ENCODE data around the gene PTPRJ.

The PTPRJ gene

DNA sequence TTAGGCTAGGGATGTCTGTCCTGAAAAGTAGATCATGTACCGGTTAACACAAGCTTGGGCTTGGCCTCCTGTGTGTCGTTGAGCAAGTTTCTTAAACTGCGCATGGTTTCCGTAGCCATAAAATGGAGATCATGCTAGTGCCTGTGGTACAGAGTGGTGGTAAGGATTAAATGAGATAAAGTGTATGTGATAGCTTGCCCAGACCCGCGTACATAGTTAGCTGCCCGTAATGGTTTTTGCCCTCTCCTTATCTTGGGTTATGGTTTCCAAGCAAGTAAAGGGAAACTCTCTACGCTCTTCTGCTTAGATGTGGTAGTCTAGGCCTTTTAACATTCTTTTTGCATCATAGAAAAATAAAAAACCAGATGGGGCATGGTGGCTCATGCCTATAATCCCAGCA lies 11.0 kb upstream of the PTPRJ start:
- DNase-seq (ENCODE audit: low read depth) = no peak

DNA sequence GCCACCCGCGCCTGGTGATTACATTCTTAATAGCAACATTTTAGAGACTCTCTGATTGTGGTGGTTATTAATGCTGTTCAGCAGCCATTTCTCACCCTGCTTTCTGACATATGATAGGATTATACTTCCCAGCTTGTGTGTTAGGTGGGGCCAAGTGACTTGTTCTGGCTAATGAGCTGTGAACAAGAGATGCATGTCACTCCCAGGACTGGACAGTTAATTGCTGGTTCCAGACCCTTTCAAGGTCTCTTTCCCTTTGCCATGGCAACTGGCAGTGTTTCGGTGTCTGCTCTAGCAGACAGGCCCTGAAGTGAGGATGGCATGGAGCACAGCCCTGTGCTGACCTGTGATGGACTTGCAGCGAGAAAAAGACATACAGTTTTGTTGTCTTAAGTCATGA lies 8.9 kb upstream of the PTPRJ start:
- no peak for DNase-seq (ENCODE audit: low read depth)

DNA sequence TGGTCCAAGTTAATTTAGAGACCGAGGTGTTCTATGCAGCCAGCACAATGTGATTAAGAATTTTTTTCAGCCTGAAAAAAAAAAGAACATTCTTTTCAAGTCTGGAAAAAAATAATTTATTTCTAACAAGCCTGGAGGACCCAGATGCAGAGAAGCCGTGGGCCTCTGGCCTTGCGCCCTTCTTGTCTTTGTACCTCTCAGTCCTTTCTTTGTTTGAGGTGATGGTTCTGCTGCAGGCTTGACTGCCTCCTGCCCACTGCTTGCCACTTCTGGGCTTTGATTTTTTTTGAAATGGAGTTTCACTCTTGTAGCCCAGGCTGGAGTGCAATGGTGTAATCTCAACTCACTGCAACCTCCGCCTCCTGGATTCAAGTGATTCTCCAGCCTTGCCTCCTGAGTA lies 7.2 kb upstream of the PTPRJ start:
- no peak for DNase-seq (ENCODE audit: low read depth)

DNA sequence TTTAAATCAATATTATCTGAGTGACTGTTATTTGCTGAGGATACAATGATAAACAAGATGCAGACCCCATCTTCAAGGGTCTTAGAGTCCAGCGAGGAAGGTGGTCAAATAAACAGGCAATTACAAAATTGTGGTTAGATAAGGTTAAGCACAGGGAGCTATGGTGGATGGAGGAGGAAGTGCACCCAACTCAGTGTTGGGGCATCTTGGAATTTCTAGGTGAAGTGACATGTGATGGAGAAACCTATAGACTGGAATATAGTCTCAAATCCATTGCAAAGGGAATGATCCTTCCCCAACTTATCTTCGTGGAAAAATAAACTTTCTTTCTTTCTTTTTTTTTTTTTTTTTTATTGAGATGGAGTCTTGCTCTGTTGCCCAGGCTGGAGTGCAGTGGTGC lies 3.4 kb upstream of the PTPRJ start:
- DNase-seq (ENCODE audit: low read depth) = no peak

DNA sequence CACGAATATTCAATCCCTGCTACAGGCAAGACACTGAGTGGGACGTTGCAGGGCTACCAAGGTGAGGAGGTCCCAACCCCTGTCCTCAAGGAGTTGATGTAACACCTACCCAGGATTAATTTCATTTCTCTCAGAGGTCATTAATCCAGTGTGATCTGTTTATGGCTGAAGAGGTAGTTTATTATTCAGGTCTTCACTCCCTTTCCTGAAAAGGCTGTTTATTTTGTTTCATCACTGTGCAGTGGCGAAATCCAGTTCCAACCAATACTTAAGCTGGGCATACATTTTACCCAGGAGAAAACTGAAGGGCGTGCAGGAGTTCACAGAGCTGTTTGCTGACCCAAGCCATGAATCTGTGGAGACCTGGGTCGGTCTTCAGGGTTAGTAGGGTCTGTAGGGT lies 2.7 kb upstream of the PTPRJ start:
- DNase-seq (ENCODE audit: low read depth) = no peak

DNA sequence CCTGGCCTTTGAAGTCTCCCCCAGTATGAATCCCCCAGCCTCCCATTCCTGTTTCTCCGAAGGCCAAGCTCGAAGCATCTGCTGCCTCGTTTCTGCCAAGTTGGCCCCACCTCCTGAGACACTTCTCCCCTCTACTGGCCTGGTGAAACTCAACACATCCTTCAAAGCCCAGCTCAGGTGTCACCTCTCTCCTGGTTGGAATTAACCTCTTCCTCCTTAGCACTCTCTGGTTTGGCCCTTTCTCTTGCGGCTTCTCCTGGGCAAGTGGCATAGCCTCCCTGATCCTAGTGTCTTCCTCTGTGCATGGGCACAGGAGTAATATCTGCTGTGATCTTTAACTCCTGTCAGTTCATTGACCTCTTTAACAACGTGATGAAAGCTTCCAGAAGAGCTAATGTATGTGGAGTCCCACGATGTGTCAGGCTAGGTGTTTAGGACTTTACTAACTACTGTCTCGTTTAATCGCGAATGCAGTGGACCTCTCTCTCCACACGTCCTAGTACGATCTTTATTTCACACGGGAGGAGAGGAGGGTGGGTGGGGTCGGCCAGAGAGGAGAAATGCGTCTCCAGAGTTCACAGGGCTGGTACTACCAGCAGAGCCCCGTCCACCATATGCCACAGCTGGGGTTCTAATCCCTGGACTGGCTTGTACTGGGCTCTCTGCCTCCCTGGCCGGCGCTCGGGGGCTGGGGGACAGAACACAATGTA lies 826 bp upstream of the PTPRJ start:
- DNase-seq (ENCODE audit: low read depth) = no peak

DNA sequence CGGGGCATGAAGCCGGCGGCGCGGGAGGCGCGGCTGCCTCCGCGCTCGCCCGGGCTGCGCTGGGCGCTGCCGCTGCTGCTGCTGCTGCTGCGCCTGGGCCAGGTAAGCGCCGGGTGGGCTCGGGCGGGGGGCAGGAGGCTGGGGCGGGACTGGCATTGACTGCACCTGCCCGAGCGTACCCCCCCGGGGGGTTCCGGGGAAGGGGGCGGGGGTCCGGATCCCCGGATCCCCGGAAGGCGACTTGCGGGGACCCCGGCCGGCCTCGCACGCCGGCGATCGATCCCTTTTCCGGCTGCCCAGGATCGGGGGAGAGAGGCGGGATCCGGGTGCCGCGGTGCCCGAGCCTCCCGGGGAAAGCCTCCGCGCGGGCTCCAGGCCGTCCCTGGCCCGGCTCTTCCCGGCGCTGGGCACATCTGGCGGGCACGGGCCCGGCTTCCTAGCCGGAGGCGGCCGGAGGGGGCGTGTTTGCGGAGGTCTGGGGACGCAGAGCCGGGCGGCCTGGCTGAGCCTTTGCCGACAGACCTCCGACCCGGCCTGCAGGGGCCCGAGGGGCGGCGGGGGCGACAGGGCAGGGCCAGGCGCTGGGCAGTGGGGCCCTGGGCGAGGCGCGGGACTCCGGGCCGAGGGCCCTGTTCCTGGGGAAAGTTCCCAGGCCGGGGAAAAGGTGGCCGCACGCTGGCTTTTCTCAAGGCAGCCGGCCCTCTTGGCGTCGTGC lies 705 bp downstream of the PTPRJ start:
- DNase-seq (ENCODE audit: low read depth) = no peak

DNA sequence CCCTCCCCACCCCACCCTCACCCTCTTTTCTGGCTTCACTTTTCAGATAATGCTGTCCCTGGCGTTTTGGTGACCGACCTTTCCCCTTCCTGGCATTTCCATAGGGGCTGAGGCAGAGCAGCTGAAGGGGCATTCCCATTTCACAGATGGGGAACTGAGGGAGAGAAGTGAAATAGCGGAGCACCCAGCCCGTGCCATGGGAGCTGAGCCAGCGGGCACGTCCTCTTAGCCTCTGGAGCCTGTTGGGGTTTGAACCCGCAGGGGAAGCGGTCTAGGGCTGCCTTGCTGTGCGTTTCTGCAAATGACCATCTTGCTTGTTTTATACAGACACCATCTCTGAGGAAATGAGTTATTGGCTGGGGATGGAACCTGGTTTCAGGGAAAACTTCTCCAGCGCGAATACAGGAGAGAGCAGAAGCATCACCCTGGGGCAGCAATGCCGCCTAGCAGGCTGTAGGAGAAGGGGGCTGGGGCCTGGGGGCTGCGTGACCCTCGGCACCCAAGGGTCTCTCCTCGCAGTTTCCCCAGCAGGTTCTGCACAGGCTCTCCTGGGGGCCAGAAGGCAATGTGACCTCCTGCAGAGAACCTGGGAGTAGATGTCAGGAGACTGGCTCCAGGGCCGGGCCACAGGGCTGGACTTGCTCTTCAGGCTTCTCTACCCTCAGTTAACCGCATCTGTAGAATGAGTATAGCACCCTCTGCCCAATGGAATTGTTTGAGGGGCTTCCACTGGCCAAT lies 1.5 kb downstream of the PTPRJ start:
- no peak for DNase-seq (ENCODE audit: low read depth)

DNA sequence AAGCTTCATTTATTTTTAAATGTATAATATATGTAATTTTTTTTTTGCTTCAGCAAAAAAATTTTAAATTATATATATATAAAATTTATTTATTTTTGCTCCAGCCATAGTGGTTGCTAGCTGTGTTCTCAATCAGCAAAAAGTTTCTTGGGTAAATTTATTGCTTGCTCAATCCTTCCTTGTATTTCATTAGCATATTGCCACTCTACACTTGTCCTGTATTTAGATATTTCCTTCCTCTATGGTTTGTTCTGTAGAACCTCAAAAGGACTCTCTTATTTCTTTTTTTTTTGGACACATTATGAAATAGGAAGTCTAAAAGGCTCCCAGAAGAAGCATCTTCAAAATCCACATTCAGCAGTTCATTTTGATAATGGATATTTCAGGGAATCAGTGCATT lies 2.3 kb downstream of the PTPRJ start:
- DNase-seq (ENCODE audit: low read depth) = no peak

DNA sequence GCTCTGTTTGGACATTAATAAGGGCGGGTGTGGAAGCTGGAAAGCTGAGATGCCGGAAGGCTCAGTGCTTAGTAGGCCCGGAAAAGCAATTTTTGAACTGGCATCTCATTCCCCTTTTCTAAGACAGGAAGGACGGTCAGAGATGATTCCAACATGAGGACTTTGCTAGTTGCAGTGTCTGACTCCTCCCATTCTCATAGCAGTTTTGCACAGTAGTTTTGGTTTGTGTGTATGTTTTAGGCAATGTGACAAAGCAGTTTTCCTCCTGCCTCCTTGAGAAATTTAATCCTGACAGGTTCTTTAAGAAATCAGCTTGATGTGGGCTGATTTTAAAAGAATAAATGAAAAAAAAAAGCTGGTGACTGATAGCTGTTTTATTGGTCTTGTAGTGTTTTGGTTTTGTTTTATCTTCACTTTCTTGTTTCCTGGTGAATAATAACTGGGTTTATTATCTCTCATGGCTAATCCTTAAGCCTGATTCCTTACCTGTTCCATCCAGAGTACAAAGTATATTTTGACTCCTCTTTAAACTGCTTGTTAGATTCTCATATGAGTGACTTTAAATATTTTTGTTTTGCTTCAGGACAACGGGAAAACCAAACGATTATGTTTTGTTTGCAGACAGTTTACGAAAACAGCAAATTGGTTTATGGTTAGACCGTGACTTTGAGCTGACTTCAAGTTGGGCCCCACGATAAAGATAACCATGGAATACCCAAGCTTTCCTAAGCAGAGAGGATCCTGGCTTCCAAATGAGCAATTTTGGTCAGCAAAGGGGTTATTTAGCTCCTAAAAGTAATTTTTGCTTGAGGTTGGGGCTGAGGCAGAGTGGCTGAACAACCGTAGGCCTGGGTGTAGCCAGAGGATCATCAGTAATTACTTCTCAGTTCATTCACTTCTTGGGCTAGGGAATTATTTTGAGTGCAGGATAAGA lies 3.4 kb downstream of the PTPRJ start:
- DNase-seq (ENCODE audit: low read depth) = no peak

DNA sequence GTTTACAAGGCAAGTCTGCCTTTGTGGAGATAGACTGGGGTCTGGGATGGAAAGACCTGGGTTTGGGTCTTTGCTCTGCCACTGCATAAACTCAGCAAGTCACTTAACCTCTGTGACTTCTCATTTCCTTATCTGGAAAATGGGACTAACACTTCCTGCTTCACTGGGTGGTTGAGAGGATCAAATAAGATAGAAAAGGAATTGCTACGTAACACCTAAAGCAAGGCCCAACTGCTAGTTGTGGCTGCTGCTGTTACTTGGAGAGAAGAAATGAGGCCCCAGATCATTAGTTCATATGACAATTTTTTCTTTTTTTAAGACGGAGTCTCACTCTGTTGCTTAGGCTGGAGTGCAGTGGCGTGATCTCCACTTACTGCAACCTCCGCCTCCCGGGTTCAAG lies 5.9 kb downstream of the PTPRJ start:
- DNase-seq (ENCODE audit: low read depth) = no peak

DNA sequence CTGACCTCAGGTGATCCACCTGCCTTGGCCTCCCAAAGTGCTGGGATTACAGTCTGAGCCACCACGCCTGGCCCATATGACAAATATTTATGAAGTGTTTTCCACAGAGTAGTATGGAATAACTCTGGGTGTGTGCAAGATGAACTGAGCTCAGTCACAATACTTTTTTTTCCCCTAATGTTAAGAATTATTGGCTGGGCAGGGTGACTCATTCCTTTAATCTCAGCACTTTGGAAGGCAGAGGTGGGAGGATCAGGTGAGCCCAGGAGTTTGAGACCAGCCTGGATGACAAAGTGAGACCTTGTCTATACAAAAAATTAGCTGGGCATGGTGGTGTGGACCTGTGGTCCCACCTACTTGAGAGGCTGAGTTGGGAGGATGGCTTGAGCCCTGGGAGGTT lies 6.4 kb downstream of the PTPRJ start:
- DNase-seq (ENCODE audit: low read depth) = no peak

DNA sequence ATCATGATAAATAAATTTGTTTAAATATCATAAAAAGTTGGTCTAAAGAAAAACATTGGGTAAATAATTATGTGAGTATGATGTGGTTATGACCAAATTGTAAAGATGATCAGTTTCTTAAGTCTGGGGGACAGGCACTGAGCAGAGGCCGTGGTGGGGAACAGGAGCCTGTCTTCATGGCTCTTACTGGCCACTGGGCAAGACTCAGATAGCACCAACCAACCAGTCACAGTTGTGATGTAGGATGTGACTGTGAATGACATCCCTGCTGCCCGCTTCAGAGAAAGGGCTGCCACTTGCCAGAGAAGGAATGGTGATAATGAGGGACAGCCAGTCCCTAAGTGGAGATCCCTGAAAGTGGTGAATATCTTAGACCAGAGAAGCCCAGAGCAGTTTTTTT lies 7.0 kb downstream of the PTPRJ start:
- no peak for DNase-seq (ENCODE audit: low read depth)

DNA sequence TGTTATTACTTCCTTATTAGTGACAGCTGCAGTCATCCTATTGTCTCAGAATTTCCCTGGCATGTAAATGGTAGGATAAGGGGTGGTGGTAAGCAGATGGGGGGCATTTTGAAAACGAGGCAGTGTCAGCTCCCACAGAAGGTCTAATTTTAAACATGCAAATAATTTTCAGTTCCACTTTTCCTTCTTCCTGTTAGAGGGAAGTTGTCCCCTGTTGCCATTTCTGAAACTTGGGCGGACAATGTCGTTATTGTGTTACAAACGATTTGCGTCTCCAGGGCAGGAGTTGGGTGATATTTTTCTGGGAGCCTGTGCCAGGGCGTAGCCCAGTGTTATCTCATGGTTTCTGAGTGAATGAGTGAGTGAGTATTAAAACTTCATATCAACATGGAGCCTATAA lies 7.4 kb downstream of the PTPRJ start:
- no peak for DNase-seq (ENCODE audit: low read depth)

DNA sequence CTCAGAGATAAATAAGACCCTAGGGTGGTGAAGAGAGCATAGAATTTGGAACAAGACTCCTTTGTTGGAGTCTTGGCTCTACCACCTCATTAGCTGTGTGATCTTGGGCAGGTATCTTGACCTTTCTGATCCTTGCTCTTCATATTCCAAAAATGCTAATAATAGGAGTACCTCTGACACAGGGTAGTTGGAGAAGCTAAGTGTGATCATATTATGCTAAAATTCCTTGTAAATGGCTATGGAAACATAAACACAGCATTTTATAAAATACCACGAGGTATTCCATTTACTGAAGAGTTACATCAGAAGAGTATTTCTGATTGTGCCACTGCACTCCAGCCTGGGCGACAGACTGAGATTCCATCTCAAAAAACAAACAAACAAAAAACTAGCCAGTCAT lies 9.4 kb downstream of the PTPRJ start:
- no peak for DNase-seq (ENCODE audit: low read depth)

DNA sequence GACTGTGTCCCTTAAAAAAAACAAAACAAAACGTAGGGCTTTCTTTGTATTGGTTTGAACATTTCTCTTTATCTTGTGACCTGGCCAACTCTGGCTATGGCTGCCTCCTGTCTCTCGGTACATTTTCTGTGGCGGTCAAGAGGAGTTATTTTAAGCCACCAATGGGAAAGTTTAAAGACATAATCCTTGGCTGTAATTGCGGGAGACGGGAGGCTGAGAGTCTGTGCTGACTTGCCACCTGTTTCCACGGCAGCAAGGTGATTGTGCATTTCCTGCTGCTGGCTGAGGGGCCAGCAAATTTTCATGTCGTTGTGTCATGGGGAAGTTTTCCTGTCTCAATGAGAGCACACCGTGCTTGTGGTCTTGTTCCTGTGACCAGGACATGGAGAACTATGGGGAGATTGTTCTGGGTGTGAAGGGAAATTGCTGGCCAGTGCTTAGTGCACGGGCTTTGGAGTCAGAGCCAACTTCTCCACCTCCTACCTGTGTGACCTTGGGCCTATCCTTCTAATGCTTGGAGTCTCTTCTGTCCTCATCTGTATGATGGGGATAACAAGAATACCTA lies 11.0 kb downstream of the PTPRJ start:
- DNase-seq (ENCODE audit: low read depth) = no peak

DNA sequence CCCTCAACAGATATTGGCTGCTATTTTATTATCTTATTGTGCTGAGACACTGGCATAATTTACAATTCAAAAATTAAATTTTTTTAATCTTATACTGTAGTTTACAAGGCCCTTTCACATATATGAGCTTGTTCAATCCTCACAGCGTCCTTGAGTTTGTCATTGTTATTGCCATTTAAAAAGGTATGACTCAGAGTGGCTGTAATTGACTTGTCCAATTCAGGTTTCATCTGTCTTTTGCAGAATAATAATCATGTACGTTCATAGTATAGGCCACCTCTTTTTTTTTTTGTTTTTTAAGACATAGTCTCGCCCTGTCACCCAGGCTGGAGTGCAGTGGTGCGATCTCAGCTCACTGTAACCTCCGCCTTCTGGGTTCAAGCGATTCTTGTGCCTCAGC lies 11.5 kb downstream of the PTPRJ start:
- DNase-seq (ENCODE audit: low read depth) = no peak

DNA sequence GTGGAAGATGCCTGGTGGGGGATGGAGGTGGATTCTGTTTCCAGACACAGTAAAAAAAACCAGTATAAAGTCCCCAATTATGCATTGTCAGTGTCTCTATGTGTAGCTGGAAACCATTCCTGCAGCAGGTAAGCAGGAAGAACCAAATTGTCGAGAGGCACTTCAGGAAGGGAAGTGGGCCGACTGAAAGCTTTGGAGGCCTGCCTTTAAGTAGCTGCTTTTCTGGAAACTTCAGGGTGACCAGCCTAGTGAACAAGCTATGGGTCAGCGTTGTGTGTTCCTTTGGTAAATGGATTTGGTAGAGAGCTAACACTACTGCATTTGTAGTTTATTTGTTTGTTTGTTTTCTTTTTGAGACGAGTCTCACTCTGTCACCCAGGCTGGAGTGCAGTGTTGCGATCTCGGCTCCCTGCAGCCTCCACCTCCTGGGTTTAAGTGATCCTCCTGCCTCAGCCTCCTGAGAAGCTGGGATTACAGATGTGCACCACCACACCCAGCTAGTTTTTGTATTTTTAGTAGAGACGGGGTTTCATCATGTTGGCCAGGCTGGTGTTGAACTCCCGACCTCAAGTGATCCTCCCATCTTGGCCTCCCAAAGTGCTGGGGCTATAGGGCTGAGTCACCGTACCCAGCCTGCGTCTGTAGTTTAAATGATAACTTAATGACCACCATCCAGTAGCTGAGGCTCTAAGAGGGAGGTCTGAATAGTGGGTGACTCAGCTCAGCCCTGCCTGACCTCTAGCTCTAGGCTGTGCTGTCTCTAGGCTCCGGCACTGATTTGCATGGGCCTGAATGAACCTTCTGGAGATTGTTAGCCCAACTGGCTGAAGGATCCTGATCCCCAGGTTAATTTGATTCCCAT lies 12.8 kb downstream of the PTPRJ start:
- DNase-seq (ENCODE audit: low read depth) = peak; percentile 68

DNA sequence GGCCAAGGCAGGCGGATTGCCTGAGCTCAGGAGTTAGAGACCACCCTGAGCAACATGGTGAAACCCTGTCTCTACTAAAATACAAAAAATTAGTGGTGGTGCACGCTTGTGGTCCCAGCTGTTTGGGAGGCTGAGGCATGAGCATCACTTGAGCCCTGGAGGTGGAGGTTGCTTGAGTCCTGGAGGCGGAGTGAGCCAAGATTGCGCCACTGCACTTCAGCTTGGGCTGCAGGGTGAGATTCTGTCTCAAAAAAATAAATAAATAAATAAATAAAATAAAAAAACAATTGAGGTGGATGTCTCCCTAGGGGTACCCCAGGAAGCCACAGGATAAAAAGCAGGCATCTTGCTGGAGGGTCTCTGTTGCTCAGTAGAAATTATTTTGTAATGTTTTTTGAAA lies 14.1 kb downstream of the PTPRJ start:
- no peak for DNase-seq (ENCODE audit: low read depth)

DNA sequence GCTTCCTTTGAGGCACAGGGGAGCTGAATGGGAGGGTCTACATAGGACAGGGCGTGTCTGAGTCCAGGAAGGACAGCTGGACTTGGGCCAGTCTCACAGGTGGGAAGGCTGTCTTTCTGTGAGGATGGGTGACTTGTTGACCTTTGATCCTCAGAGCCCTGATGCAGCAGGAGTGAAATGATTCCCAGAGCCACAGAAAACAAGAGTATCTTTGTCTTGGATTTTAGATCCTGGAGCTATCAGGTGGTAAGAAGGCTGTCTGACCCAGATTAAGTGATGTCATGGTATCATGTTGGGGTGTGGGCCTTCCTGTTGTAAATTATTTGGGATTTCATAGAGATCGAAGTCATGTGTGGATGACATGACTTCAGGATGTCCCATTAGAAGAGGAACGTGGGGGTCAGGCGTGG lies 15.0 kb downstream of the PTPRJ start:
- no peak for DNase-seq (ENCODE audit: low read depth)

Measured in GM04504 (cell line).